Globus pallidus (tissue), 1 donor: ENCODE results near the gene RRP36.

ENCODE experiments used
- DNase-seq: peaks from one replicate; pipeline ENCODE4 v3.0.0-alpha.2; 2015; ENCODE audit warnings: low spot score

The RRP36 gene

GRCh38 chr6:43070028-43070632 is 48.7 kb downstream of the RRP36 start:
- DNase-seq: no peak

GRCh38 chr6:43074847-43075669 is 53.6 kb downstream of the RRP36 start:
- DNase-seq: no peak

- no peak for DNase-seq
These were observed 54.4 kb downstream of the RRP36 start, which contains the start of gene PTK7 for GRCh38 chr6:43075670-43076463. Gene PTK7 (plus strand): TSS chr6:43076314. CDS start chr6:43076489, 175 bp downstream.

DNA sequence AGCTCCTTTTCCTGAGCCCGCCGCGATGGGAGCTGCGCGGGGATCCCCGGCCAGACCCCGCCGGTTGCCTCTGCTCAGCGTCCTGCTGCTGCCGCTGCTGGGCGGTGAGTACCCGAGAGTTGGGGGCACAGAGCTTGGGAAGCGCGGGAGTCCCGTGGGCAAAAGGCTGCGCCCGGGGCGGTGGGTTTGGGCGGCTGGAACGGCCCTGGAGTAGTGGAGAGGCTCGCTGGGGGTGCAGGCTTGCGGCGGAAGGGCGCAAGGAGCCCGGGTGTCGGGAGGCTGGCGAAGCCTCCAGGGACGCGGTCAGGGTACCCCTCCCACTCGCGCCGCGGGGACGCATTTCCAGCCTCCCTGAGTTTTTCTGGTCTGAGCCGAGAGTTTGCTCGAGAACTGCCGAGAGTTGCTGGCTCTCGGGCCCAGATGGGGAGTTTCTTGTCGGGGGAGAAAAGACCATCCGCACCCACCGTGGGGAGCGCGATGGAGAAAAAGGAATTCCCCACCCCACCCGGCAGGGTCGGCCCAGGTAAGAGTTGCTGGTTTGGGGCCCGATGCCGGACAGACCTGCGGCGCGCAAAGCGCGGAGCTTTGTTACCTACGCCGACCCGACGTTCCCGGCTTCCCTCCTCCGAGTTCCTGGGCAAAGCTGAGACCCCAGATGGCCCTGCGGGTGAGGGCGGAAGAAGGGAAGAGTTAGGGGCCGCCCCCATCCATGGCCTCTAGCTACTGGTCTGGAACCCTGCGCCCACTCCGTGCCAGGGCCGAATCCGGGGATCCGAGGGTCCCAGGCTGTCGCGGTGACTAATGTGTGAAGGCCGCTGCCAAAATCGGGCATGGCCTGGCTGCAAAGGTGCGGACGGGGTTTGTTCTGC is 55.3 kb downstream of the RRP36 start:
- DNase-seq: no peak

DNA sequence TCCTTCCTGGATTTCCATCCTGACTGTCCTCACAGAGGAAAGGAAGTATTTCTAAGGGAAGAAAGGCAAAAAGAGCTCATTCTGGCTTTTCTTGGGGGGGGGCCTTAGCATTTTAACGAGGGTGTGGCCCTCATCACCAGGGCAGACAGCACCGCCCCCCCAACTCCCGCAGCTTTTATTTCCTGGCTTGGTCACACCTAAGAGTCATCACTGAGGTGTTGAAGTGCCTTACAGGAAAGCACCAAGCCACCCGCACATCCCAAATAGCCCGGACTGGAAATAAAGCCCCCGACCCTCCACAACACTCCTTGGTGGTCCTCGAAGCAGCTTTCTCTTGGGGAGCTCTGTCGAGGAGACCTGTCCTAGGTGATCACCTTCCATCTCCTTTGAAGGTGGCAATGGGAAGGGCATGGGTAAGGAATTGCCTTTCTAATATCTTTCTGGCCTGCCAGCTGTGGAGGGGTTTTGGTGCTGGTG is 55.9 kb downstream of the RRP36 start:
- DNase-seq: no peak

- DNase-seq: no peak
These were observed 56.6 kb downstream of the RRP36 start for GRCh38 chr6:43077981-43078511.

GRCh38 chr6:43078691-43079090 is 57.3 kb downstream of the RRP36 start:
- no peak for DNase-seq
